ENCODE measurements around the gene RRN3. TPM values are rescaled to one million over a fixed set of nuclear protein-coding genes. Genes with fewer than 3 reads are reported as not detected.
"Not testable (repeated sequence)": the region's sequence is repeated elsewhere in the genome, so short reads cannot be mapped to it uniquely, and the experiment has no call there.

RRN3 gene
- total RNA-seq, 1 donor from 2014 or later, result 23.8 TPM

DNA sequence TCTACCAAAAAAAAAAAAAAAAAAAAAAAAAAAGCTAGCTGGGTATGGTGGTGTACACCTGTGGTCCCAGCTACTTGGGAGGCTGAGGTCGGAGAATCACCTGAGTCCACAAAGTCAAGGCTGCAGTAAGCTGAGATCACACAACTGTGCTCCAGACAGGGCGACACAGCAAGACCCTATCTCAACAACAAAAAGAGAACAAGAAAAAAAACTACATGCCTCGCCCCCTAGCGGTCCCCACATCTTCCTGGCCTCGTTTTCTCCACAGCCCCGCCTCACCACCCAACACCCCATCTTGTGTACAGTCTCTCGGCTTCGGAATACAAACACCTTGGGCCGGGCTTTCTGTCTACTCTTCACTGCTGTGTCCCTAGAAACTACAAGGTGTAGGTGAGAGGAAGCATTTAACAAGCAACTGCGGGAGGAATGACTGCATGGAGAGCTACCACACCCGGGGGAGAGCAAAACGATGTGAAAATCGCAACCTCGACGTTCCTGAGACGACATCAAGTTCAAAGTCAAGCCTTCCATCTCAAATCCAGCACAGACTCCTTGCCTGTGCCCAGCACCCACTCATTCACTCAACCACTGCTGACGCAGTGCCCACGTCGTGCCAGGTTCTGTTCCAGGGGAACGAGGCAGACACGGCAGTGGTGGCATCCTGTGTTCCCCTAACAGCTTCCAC, 47.2 kb downstream of the RRN3 start:
- Mint-ChIP-seq H3K4me3 (ENCODE audit: unreplicated experiment) (no peak overlapping the region), H3K4me1 (ENCODE audit: unreplicated experiment) (peaks cover 7% of the 10 kb centered on the region), H3K36me3 (ENCODE audit: unreplicated experiment) (peaks cover 19% of the 10 kb centered on the region), H3K9me3 (ENCODE audit: unreplicated experiment) (no peaks in the 10 kb centered on the region), H3K27ac (ENCODE audit: unreplicated experiment) (no peak overlapping the region), H3K27me3 (ENCODE audit: unreplicated experiment) (no peaks in the 10 kb centered on the region)
- TF ChIP-seq, protein P1, sequence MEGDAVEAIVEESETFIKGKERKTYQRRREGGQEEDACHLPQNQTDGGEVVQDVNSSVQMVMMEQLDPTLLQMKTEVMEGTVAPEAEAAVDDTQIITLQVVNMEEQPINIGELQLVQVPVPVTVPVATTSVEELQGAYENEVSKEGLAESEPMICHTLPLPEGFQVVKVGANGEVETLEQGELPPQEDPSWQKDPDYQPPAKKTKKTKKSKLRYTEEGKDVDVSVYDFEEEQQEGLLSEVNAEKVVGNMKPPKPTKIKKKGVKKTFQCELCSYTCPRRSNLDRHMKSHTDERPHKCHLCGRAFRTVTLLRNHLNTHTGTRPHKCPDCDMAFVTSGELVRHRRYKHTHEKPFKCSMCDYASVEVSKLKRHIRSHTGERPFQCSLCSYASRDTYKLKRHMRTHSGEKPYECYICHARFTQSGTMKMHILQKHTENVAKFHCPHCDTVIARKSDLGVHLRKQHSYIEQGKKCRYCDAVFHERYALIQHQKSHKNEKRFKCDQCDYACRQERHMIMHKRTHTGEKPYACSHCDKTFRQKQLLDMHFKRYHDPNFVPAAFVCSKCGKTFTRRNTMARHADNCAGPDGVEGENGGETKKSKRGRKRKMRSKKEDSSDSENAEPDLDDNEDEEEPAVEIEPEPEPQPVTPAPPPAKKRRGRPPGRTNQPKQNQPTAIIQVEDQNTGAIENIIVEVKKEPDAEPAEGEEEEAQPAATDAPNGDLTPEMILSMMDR (IDR thresholded peaks at IDR 0.05), result no peak
- no peak for DNase-seq (ENCODE audit: extremely low spot score, unreplicated experiment)

DNA sequence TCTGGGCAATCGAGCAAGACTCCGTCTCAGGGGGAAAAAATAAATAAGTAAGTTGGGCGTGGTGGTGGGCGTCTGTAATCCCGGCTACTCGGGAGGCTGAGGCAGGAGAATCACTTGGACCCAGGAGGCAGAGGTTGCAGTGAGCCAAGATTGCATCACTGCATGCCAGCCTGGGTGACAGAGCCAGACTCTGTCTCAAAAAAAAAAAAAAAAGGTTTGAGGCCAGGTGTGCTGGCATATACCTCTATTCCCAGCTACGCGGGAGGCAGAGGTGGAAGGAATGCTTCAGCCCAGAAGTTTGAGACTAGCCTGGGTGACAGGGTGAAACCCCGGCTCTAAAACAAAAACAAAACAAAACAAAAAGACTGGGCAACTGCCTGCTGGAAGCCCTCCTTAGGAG, 48.8 kb downstream of the RRN3 start:
- not testable (repeated sequence) for H3K27me3 Mint-ChIP-seq (ENCODE audit: unreplicated experiment); H3K9me3 Mint-ChIP-seq (ENCODE audit: unreplicated experiment)

DNA sequence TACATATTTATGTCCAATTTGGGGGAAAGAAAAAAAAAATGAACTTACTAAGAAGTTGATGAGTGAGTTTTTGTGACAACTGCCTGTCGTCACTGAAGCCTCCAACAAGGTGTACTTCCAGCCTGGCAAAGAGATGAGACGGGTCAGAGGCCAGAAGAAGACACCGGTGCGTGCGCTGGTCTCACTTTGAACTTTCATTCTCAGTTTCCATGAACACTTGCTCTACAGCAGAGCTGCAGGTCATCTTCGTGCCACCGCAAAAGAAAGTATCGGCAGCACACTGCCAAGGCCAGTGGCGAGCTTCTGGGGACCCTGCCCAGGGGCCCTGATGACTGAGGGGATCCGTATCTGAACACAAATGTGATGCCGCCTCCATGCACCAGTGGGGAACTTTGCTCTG, 49.8 kb downstream of the RRN3 start:
- Mint-ChIP-seq H3K9me3 (ENCODE audit: unreplicated experiment) (no peaks in the 10 kb centered on the region), H3K4me1 (ENCODE audit: unreplicated experiment) (peaks cover 13% of the 10 kb centered on the region), H3K27me3 (ENCODE audit: unreplicated experiment) (no peaks in the 10 kb centered on the region), H3K4me3 (ENCODE audit: unreplicated experiment) (no peak overlapping the region), H3K27ac (ENCODE audit: unreplicated experiment) (no peak overlapping the region), H3K36me3 (ENCODE audit: unreplicated experiment) (peaks cover 36% of the 10 kb centered on the region)
- no peak for DNase-seq (ENCODE audit: extremely low spot score, unreplicated experiment)
- TF ChIP-seq, protein P1 (IDR thresholded peaks at IDR 0.05), result no peak

More for the DNA sequence above, 48.8 kb downstream of the RRN3 start:
- DNase-seq (ENCODE audit: extremely low spot score, unreplicated experiment); H3K4me3 Mint-ChIP-seq (ENCODE audit: unreplicated experiment); H3K27ac Mint-ChIP-seq (ENCODE audit: unreplicated experiment): not testable (repeated sequence)
- Mint-ChIP-seq H3K36me3 (ENCODE audit: unreplicated experiment) (peaks cover 27% of the 10 kb centered on the region), H3K4me1 (ENCODE audit: unreplicated experiment) (peaks cover 13% of the 10 kb centered on the region)

DNA sequence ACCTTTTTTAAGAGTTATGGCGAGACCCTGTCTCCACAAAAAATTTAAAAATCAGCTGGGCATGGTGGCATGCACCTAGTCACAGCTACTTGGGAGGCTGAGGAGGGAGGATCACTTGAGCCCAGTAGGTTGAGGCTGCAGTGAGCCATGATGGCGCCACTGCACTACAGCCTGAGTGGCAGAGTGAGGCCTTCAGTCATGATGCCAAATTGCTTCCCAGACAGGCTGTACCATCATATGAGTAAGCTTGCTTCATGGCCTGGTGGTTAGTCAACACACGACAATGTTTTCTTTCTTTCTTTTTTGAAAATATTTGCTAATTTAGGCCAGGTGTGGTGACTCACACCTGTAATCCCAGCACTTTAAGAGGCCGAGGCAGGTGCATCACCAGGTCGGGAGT, 50.7 kb downstream of the RRN3 start:
- TF ChIP-seq, protein P1 (IDR thresholded peaks at IDR 0.05), result no peak
- peaks cover 13% of the 10 kb centered on the region for H3K4me1 Mint-ChIP-seq (ENCODE audit: unreplicated experiment)
- H3K36me3 Mint-ChIP-seq (ENCODE audit: unreplicated experiment), result peaks cover 43% of the 10 kb centered on the region
- DNase-seq (ENCODE audit: extremely low spot score, unreplicated experiment), result no peak
- H3K9me3 Mint-ChIP-seq (ENCODE audit: unreplicated experiment), result no peaks in the 10 kb centered on the region
- H3K27me3 Mint-ChIP-seq (ENCODE audit: unreplicated experiment), result no peaks in the 10 kb centered on the region
- H3K4me3 Mint-ChIP-seq (ENCODE audit: unreplicated experiment), result no peak overlapping the region
- no peak overlapping the region for H3K27ac Mint-ChIP-seq (ENCODE audit: unreplicated experiment)

DNA sequence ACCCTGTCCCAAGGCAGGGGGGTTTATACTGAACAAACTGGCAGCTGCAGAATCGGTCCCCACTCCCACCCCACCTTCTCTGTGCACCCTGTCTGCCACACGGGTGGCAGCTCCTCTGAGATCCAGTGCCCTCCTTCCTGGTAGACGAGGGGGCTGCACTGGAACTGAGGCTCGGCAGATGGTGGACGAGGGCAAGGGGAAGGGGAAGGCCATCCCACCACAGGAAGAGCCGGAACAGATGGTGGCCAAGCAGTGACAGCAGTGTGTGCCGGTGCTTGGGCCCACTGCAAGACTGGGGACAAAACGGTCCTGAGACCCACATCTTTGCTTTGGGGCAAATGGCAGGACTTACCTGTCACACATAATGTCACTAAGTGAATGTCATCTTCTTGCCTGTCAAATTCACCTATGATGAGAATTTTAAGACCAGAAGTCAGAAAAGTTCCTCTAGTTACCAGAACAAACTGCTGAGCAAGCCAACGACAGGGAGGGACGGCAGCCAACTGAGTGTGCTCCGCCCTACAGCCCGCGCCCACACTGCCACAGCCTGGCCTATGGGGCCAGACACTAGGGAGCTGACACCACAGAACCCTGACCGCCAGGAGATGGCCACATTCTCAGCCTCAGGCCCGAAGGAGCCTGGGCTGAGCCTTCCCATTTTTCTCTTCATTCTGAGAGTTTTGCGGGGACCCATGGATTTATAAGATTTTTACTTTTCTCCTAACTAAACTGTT, 52.6 kb downstream of the RRN3 start:
- peak overlapping the region; percentile 82 for H3K27ac Mint-ChIP-seq (ENCODE audit: unreplicated experiment)
- no peak for DNase-seq (ENCODE audit: extremely low spot score, unreplicated experiment)
- H3K4me3 Mint-ChIP-seq (ENCODE audit: unreplicated experiment), result no peak overlapping the region
- no peaks in the 10 kb centered on the region for H3K9me3 Mint-ChIP-seq (ENCODE audit: unreplicated experiment)
- H3K36me3 Mint-ChIP-seq (ENCODE audit: unreplicated experiment), result peaks cover 53% of the 10 kb centered on the region
- no peaks in the 10 kb centered on the region for H3K27me3 Mint-ChIP-seq (ENCODE audit: unreplicated experiment)
- H3K4me1 Mint-ChIP-seq (ENCODE audit: unreplicated experiment), result peaks cover 13% of the 10 kb centered on the region
- TF ChIP-seq, protein P1 (IDR thresholded peaks at IDR 0.05), result no peak

Measured in osteocyte (in vitro differentiated cells).